Head of caudate nucleus (tissue), 42 donors: ENCODE measurements around the gene ARVCF.

Source experiments
- DNase-seq, 42 donors: peaks; one replicate each; pipeline versions ENCODE4 v3.0.0 to v3.0.0-alpha.2; 2020 to 2021; ENCODE audit warnings: mixed read lengths in 7 of 42
- intact Hi-C: fragments of 100-400 bp; cut with DNase I; formaldehyde crosslinking; loops from one replicate; pipeline ENCODE4 v1.15.0; 2022

Gene ARVCF

GRCh38 chr22:20035375-20036083 is 18.9 kb upstream of the ARVCF start:
- intact Hi-C loops = no loop called here
- no peak for DNase-seq

- DNase-seq = no peak
- intact Hi-C loops = no loop called here
These were observed 17.5 kb upstream of the ARVCF start for GRCh38 chr22:20034143-20034542.

GRCh38 chr22:20033045-20033706 is 16.6 kb upstream of the ARVCF start:
- peak in 39 of 42 donors; percentile 16 to 79 (median 59) for DNase-seq
- intact Hi-C loops = no loop called here

- DNase-seq = no peak
- intact Hi-C loops = no loop called here
These were observed 15.9 kb upstream of the ARVCF start for GRCh38 chr22:20032407-20032991.

GRCh38 chr22:20031732-20032406 is 15.2 kb upstream of the ARVCF start:
- intact Hi-C loops = no loop called here
- DNase-seq = no peak

- intact Hi-C loops = loop anchor here (10.0 kb wide), 1 partner anchor 55 kb away; the partner anchor contains the start of gene DGCR8
- no peak for DNase-seq
These were observed 13.1 kb upstream of the ARVCF start for GRCh38 chr22:20029550-20030225.

- DNase-seq = peak in 14 of 42 donors; percentile 16 to 63 (median 34)
- intact Hi-C loops = loop anchor here (10.0 kb wide), 1 partner anchor 56 kb away; the partner anchor contains the start of gene DGCR8
These were observed 12.4 kb upstream of the ARVCF start for GRCh38 chr22:20028855-20029549.

- intact Hi-C loops = loop anchor here (10.0 kb wide), 1 partner anchor 57 kb away; the partner anchor contains the start of gene DGCR8
- DNase-seq = no peak
These were observed 11.6 kb upstream of the ARVCF start for GRCh38 chr22:20027966-20028854.

GRCh38 chr22:20026996-20027601 is 10.5 kb upstream of the ARVCF start:
- peak in 1 of 42 donors; percentile 2 for DNase-seq
- intact Hi-C loops = loop anchor here (10.0 kb wide), 1 partner anchor 58 kb away; the partner anchor contains the start of gene DGCR8

GRCh38 chr22:20026204-20026908 is 9.7 kb upstream of the ARVCF start:
- DNase-seq = peak in 22 of 42 donors; percentile 30 to 76 (median 54)
- intact Hi-C loops = loop anchor here (10.0 kb wide), 1 partner anchor 58 kb away; the partner anchor contains the start of gene DGCR8

GRCh38 chr22:20025401-20026203 is 9.0 kb upstream of the ARVCF start:
- intact Hi-C loops = loop anchor here (10.0 kb wide), 1 partner anchor 59 kb away; the partner anchor contains the start of gene DGCR8
- peak in 2 of 42 donors; percentile 2 to 12 for DNase-seq

GRCh38 chr22:20024650-20025397 is 8.2 kb upstream of the ARVCF start:
- intact Hi-C loops = loop anchor here (10.0 kb wide), 1 partner anchor 60 kb away; the partner anchor contains the start of gene DGCR8
- DNase-seq = peak in 1 of 42 donors; percentile 1

GRCh38 chr22:20024225-20024624 is 7.6 kb upstream of the ARVCF start:
- intact Hi-C loops = loop anchor here (10.0 kb wide), 1 partner anchor 61 kb away; the partner anchor contains the start of gene DGCR8
- DNase-seq = peak in 2 of 42 donors; percentile 19 to 37

- intact Hi-C loops = loop anchor here (10.0 kb wide), 1 partner anchor 62 kb away; the partner anchor contains the start of gene DGCR8
- DNase-seq = no peak
These were observed 6.5 kb upstream of the ARVCF start for GRCh38 chr22:20022978-20023613.
